ENCODE results near the gene SH3GL1.
A peak's percentile ranks its signal among the peaks of the same experiment; 100 is the strongest.

DNA sequence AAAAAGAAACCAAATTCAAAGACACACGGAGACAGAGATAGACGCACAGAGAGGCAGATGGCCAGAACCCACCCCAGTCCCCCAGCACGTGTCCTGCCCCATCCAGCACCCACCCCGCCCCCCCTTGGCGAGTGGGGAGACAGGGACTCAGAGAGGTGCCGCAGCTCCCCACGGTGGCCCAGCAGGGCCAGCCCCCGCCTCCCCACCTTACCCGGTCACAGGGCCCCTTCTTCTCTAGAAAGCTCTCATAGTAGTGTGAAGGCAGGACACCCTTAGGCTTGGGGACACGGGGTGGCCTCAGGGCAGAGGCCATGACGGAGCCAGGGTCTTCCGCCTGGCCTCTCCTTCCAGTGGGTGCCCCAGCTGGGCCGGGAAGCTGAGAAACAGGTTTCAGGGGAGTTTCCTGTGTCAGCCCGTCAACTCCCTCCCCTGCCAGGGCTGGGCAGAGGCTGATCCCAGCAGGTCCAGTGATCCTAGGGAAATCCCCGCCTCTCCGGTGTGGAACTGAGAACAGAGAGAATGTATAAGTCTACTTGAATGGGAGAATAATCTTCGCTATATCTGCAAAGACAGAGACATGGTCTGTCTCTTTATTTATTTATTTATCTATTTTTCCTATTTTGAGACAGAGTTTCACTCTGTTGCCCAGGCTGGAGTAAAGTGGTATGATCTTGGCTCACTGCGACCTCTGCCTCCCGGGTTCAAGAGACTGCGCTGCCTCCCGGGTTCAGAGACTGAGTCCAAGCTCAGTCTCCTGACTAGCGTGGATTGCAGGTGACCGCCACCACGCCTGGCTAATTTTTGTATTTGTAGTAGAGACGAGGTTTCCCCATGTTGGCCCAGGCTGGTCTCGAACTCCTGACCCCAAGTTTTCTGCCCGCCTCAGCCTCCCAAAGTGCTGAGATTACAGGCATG lies 61.6 kb downstream of the SH3GL1 start, which contains the start of gene STAP2:
- TF ChIP-seq POLR2A (IDR thresholded peaks at IDR 0.05) (peak; percentile 78), EP300 (IDR thresholded peaks at IDR 0.05; ENCODE audit: low read depth) (no peak)
- TF ChIP-seq, protein P1, sequence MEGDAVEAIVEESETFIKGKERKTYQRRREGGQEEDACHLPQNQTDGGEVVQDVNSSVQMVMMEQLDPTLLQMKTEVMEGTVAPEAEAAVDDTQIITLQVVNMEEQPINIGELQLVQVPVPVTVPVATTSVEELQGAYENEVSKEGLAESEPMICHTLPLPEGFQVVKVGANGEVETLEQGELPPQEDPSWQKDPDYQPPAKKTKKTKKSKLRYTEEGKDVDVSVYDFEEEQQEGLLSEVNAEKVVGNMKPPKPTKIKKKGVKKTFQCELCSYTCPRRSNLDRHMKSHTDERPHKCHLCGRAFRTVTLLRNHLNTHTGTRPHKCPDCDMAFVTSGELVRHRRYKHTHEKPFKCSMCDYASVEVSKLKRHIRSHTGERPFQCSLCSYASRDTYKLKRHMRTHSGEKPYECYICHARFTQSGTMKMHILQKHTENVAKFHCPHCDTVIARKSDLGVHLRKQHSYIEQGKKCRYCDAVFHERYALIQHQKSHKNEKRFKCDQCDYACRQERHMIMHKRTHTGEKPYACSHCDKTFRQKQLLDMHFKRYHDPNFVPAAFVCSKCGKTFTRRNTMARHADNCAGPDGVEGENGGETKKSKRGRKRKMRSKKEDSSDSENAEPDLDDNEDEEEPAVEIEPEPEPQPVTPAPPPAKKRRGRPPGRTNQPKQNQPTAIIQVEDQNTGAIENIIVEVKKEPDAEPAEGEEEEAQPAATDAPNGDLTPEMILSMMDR (IDR thresholded peaks at IDR 0.05): no peak
